ENCODE results near the gene CDK7. TPM values are rescaled to one million over a fixed set of nuclear protein-coding genes. Genes with fewer than 3 reads are reported as not detected.

The CDK7 gene
- total RNA-seq, 3 donors from 2014 or later: 18.3 to 22.7 (median 22.0) TPM

DNA sequence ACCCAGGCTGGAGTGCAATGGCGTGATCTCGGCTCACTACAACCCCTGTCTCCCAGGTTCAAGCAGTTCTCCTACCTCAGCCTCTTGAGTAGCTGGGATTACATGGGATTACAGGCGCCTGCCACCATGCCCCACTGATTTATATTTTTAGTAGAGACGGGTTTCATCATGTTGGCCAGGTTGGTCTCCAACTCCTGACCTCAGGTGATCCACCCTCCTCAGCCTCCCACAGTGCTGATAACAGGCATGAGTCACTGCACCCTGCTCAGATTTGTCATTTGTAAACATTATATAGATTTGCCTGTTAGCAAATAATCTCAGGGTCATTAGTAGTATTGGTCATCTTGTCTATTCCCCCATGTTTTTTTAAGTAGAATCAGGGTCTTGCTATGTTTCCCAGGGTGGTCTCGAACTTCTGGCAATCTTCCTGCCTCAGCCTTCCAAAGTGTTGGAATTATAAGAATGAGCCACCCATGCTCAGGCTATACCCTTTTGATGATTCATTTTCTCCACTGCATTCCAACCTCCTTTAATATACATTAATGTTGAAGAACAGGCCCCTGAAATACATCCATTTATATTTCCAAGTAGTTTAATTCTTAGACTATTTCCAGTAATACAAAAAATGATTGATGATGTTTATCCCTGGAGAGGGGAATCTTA lies 28.0 kb upstream of the CDK7 start:
- TF ChIP-seq, protein P1, sequence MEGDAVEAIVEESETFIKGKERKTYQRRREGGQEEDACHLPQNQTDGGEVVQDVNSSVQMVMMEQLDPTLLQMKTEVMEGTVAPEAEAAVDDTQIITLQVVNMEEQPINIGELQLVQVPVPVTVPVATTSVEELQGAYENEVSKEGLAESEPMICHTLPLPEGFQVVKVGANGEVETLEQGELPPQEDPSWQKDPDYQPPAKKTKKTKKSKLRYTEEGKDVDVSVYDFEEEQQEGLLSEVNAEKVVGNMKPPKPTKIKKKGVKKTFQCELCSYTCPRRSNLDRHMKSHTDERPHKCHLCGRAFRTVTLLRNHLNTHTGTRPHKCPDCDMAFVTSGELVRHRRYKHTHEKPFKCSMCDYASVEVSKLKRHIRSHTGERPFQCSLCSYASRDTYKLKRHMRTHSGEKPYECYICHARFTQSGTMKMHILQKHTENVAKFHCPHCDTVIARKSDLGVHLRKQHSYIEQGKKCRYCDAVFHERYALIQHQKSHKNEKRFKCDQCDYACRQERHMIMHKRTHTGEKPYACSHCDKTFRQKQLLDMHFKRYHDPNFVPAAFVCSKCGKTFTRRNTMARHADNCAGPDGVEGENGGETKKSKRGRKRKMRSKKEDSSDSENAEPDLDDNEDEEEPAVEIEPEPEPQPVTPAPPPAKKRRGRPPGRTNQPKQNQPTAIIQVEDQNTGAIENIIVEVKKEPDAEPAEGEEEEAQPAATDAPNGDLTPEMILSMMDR (IDR thresholded peaks at IDR 0.05): no peak
- Histone ChIP-seq H3K4me3 (no peak overlapping the region), H3K36me3 (ENCODE audit: low read depth) (no peaks in the 10 kb centered on the region), H3K4me1 (ENCODE audit: low read depth) (no peaks in the 10 kb centered on the region), H3K9me3 (no peaks in the 10 kb centered on the region)
- intact Hi-C loops (cut with DNase I, micrococcal nuclease): no loop called here
- no peak for DNase-seq
- ATAC-seq: no peak

- Histone ChIP-seq H3K36me3 (ENCODE audit: low read depth) (no peaks in the 10 kb centered on the region), H3K9me3 (no peaks in the 10 kb centered on the region), H3K4me3 (no peak overlapping the region), H3K4me1 (ENCODE audit: low read depth) (no peaks in the 10 kb centered on the region)
- TF ChIP-seq, protein P1 (IDR thresholded peaks at IDR 0.05): no peak
- ATAC-seq (no peak), DNase-seq (no peak)
- intact Hi-C loops (cut with DNase I, micrococcal nuclease): no loop called here
Measured at GRCh38 chr5:69209602-69210001, 25.1 kb upstream of the CDK7 start.

- H3K4me1 ChIP-seq (ENCODE audit: low read depth): no peaks in the 10 kb centered on the region
- ATAC-seq: no peak
- intact Hi-C loops (cut with DNase I, micrococcal nuclease): no loop called here
Measured at GRCh38 chr5:69211200-69211599, 23.5 kb upstream of the CDK7 start.

DNA sequence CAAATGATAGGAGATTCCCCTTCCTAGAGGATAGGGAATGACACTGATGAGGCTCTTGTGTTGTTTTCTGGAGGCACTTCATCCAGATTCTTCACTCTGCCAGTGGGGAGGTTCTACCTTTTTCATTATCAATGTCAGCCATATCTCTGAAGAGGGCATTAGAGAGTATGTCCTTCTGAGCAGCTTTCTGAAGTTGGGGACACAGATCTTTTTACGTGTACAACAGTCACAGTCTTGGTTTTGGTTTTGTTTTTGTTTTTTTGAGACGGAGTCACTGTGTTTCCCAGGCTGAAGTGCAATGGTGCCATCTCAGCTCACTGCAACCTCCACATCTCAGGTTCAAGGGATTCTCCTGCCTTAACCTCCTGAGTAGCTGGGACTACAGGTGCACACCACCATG lies 22.7 kb upstream of the CDK7 start:
- peak; percentile 22 for ATAC-seq
- no peaks in the 10 kb centered on the region for H3K36me3 ChIP-seq (ENCODE audit: low read depth)
- no peak overlapping the region for H3K4me3 ChIP-seq
- no peak for DNase-seq
- TF ChIP-seq, protein P1 (IDR thresholded peaks at IDR 0.05): no peak
- no peaks in the 10 kb centered on the region for H3K9me3 ChIP-seq
- intact Hi-C loops (cut with DNase I, micrococcal nuclease): no loop called here
- no peaks in the 10 kb centered on the region for H3K4me1 ChIP-seq (ENCODE audit: low read depth)

More at GRCh38 chr5:69211200-69211599, 23.5 kb upstream of the CDK7 start:
- Histone ChIP-seq H3K9me3 (no peaks in the 10 kb centered on the region), H3K36me3 (ENCODE audit: low read depth) (no peaks in the 10 kb centered on the region), H3K4me3 (no peak overlapping the region)
- DNase-seq: no peak
- TF ChIP-seq, protein P1 (IDR thresholded peaks at IDR 0.05): no peak

GRCh38 chr5:69213513-69214215 lies 21.0 kb upstream of the CDK7 start:
- Histone ChIP-seq H3K4me1 (ENCODE audit: low read depth) (peaks cover 1% of the 10 kb centered on the region), H3K4me3 (no peak overlapping the region), H3K36me3 (ENCODE audit: low read depth) (no peaks in the 10 kb centered on the region), H3K9me3 (no peaks in the 10 kb centered on the region)
- intact Hi-C loops (cut with DNase I, micrococcal nuclease): no loop called here
- TF ChIP-seq, protein P1 (IDR thresholded peaks at IDR 0.05): no peak
- DNase-seq (no peak), ATAC-seq (no peak)
